IPS-NIHi11 (cell line): Measurements from ENCODE around the gene DUOX1.

Source experiments
- DNase-seq: peaks from one replicate; pipeline ENCODE4 v3.0.0; 2012; ENCODE audit warnings: mixed read lengths, low spot score

DUOX1 gene

GRCh38 chr15:45187894-45188830 is 58.4 kb downstream of the DUOX1 start, which contains the start of gene SHF:
TSS of gene SHF (minus strand) at chr15:45187966. CDS start at chr15:45187951, 15 bp downstream.
- peak; percentile 85 for DNase-seq

- DNase-seq = no peak
Measured at GRCh38 chr15:45197512-45197911, 67.7 kb downstream of the DUOX1 start.

- DNase-seq = peak; percentile 76
Measured at GRCh38 chr15:45198337-45199135, 68.7 kb downstream of the DUOX1 start.

DNA sequence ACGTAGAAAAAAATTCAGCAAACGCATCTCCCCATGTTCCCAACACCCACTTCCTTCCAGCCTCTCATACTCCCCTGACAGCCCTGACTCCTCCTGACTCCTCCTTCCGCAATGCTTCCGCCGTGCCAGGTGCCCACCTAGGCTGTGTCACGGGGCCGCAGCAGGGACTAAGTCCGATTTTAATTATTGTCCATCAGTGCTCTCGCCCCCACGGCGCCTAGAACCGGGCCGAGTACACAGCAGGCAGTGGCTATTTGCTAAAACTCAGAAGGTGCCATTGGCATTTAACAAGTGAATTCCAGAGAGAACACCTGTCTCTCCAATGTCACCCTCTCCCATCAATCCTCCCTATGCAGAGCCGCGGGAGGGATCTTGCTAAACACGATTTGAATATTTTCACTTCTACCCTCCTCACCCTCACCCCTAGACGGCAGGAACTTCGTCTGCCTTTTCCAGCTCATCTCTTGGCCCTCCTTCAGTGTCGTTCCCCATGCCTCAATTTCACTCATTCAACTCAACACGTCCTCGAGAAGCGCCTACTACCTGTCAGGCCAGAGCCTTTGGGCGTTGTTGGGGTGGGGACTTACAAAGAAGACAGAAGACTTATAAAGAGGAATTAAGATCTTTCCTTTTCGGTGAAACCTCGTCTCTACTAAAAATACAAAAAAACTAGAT is 69.5 kb downstream of the DUOX1 start:
- no peak for DNase-seq

GRCh38 chr15:45200001-45200798 is 70.4 kb downstream of the DUOX1 start:
- DNase-seq = peak; percentile 72

DNA sequence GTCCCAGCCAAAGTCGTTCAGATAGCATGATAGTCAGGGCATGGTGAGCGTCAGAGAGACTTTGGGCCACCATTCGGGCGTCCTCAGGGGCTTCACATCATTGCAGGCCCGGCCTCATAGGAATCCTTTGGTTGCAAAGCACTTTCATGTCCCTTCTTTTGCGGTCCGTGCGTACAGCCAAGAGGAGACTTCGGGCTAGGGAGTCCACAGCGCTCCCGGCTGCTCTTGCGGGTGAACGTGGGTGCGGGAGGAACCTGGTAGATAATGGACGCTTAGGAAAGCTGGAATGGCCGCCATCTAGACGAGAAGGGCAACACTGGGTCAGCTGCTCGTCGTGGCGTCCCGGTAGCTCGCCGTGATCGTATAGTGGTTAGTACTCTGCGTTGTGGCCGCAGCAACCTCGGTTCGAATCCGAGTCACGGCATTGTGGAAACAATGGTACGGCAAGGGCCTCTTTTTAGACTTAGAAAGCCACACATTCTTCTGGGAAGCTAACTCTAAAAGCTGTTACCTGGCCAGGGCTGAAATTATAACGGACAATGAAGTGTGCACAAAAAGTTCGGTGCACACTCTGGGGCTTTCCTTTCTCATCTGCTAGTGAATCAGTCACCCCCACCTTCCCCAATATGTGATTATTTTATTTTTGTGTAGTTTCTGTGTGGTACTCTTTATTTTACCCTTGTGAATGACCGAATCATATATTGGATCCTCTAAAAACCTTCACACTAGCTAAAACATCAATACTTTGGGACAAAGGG is 71.2 kb downstream of the DUOX1 start:
- DNase-seq = peak; percentile 39

DNA sequence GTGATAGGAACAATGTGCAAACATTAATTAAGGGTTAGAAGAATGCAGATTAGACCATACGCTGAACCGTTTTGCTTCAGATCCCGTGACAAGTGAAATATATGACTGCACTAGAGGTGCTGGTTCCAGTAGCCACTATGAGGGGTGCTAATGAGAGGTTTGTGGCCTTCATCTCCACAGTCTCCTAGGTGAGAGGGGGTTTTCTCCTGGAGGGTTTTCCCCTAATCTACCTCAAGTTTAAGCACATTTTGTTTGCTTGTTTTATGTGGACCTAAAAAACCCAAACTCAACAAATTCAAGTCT is 71.7 kb downstream of the DUOX1 start:
- DNase-seq = no peak

DNA sequence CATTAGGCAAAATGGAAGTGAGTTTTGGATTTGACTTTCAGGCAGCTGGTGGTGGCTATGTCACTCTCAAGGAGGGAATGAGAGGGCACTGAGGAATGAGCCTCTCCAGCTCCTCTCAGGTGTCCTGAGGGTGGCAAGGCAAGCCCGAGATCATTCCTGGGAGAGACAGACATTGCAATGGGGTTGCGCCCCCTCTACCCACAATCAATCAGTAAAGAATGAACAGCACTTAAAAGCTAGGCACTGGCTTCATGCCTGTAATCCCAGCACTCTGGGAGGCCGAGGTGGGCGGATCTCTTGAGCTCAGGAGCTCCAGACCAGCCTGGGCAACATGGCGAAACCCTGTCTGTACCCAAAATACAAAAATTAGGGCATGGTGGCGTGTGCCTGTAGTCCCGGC is 72.1 kb downstream of the DUOX1 start:
- DNase-seq = no peak

- DNase-seq = no peak
Measured at GRCh38 chr15:45203182-45203581, 73.4 kb downstream of the DUOX1 start.

- peak; percentile 76 for DNase-seq
Measured at GRCh38 chr15:45205192-45205591, 75.4 kb downstream of the DUOX1 start.

DNA sequence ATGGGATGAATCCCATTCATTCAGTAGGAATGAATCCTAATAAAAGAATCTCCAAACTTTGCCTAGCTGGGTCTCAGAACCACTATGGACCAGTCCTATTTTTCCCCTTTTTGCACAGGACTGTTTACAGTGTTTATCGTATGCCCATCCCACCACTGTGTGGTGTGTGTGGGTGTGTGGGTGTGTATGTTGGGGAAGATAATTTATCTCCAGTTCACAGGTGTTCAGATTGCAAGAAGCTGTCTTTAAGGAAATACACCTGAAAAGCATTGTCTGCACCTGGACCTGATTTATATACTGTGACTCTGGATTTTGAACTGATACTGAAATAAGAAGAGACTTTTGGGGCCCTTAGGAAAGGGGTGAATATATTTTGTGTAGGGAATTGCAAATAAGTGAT is 82.7 kb downstream of the DUOX1 start:
- DNase-seq = no peak
